LNCAP (cell line): ENCODE results near the gene COL17A1.

ENCODE experiments used
- TF ChIP-seq, protein P1 (sequence below): fragments of 450-650 bp; IDR thresholded peaks from 2 replicates; pipeline ENCODE4 v1.5.1; 2017; ENCODE audit warnings: mild to moderate bottlenecking

The COL17A1 gene

GRCh38 chr10:104049504-104050250, 36.0 kb downstream of the COL17A1 start:
- TF ChIP-seq, protein P1, sequence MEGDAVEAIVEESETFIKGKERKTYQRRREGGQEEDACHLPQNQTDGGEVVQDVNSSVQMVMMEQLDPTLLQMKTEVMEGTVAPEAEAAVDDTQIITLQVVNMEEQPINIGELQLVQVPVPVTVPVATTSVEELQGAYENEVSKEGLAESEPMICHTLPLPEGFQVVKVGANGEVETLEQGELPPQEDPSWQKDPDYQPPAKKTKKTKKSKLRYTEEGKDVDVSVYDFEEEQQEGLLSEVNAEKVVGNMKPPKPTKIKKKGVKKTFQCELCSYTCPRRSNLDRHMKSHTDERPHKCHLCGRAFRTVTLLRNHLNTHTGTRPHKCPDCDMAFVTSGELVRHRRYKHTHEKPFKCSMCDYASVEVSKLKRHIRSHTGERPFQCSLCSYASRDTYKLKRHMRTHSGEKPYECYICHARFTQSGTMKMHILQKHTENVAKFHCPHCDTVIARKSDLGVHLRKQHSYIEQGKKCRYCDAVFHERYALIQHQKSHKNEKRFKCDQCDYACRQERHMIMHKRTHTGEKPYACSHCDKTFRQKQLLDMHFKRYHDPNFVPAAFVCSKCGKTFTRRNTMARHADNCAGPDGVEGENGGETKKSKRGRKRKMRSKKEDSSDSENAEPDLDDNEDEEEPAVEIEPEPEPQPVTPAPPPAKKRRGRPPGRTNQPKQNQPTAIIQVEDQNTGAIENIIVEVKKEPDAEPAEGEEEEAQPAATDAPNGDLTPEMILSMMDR, result no peak

DNA sequence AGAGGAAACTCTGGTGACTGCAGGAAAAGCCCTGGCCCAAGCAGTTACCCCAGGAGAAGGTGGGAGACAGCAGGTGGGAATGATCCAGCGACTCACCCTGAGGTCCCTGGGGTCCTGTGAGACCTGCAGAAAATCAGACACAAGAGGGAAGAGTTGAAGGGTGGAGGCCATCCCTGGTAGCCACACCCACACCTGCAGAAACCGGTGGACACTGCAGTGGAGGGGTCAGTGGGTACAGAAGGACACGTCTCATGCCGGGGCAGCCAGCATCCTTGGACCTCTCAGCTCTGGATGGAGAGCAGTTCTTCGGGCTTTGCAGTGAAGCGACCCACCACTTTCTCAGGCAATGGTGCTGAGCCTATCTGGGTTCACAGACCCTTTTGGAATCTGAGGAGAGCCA, 39.0 kb downstream of the COL17A1 start:
- TF ChIP-seq, protein P1, result no peak

- TF ChIP-seq, protein P1, result peak; percentile 49
Observed at GRCh38 chr10:104045151-104046089, 40.3 kb downstream of the COL17A1 start.

DNA sequence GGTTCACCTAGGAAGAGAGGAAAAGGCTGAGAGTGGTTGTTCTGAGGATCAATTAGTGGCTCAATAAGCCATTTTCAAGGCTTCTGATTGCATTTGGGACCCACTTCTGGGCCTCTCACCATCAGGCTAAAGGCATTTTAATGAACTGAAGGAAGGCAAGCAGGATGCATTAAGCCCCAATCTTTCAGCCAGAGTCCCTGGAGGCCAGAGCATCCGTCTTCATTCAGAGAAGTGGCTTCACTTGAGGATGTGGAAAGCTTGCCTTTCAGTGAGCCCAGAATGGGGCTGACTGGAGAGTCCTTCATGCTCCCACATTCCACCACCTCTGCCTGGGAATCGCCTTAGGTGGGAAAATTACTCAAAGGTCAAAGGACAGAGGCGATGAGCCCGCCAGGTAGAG, 41.8 kb downstream of the COL17A1 start:
- TF ChIP-seq, protein P1, result no peak

- TF ChIP-seq, protein P1, result no peak
Observed at GRCh38 chr10:104043185-104043830, 42.4 kb downstream of the COL17A1 start.

- TF ChIP-seq, protein P1, result no peak
Observed at GRCh38 chr10:104041891-104042535, 43.7 kb downstream of the COL17A1 start.
